HTERT RPE-1 (cell line): Measurements from ENCODE around the gene HNMT.
"Not testable (repeated sequence)": the region's sequence is repeated elsewhere in the genome, so short reads cannot be mapped to it uniquely, and the experiment has no call there.

Experiments
- in situ Hi-C: fragments of 300-500 bp; cut with MboI; formaldehyde crosslinking; loops from 4 replicates; pipeline ENCODE4 v1.14.3; 2020; ENCODE audit warnings: low sequenced_read_pairs

The HNMT gene

DNA sequence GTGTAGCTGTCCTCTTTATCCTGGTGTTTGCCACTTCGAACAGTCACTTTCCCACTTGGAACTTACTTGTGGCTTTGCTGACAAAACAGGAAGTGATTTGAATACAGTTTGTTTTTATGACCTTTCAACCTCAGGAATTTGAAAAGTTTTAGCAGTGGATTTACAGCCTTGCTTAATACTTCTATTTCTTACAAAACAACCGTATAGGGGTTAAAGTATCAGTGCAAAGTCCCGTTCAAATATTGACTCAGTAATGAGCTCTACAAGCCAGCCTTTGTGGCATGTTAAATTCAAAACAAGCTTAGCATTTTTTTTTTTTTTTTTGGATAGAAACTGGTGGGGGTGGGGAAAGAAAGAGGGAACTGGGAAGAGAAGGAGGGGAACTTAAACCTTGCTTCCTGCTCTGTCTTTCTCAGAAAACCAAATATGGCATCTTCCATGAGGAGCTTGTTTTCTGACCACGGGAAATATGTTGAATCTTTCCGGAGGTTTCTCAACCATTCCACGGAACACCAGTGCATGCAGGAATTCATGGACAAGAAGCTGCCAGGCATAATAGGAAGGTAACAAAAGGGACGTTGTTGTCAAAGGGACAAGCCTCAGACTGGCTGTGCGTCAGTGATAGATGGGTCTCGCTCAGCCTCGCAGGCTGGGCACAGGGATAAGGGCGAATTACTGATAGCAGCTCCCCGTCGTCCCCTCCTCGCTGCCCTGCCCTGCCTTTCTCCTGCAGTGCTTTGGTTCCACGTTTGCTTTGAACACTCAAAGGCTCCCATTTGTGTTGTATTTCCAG is at the start of gene HNMT:
Gene HNMT, plus strand, starts transcription at position 408 of the 793 bp plus-strand sequence. Its CDS starts 19 bp downstream, at position 427.
- in situ Hi-C loops, result no loop called here

GRCh38 chr2:137921105-137921880 is 43.0 kb upstream of the HNMT start:
- in situ Hi-C loops, result no loop called here

DNA sequence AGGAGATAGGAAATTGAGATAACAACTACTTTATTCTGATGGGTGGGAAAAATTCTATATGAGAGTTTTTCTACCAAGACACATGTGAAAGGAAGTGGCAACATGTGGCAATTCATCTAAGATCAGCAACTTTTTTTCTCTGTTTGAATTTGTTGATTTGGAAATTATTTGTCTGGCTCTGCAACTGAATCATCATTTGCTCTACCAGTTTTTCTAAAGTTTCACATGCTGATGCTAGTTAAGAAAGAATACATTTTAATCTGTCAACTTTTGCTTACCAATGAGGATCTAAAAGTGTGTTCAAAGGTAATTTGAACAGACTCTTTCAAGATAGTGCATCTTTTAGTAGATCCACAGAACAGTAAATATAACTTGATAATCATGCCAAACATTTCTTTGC is 42.1 kb upstream of the HNMT start:
- in situ Hi-C loops, result not testable (repeated sequence)

GRCh38 chr2:137924019-137924418 is 40.3 kb upstream of the HNMT start:
- in situ Hi-C loops, result no loop called here

GRCh38 chr2:137925599-137925998 is 38.7 kb upstream of the HNMT start:
- in situ Hi-C loops, result no loop called here

DNA sequence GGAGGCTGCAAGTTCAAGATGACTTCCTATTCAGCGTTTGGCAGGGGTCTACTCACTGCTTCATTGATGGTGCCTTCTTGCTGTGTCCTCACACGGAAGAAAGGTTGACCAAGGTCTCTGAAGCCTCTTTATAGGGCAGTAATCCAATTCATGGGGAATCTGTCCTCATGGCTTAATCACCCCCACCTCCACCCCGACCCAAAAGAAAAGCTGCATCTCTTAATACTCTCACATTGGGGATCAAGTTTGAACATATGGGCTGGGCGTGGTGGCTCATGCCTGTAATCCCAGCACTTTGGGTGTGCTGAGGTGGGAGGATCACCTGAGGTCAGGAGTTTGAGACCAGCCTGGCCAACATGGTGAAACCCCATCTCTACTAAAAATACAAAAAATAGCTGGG is 36.4 kb upstream of the HNMT start:
- in situ Hi-C loops, result no loop called here

- in situ Hi-C loops, result no loop called here
Observed at GRCh38 chr2:137928547-137929518, 35.4 kb upstream of the HNMT start.

DNA sequence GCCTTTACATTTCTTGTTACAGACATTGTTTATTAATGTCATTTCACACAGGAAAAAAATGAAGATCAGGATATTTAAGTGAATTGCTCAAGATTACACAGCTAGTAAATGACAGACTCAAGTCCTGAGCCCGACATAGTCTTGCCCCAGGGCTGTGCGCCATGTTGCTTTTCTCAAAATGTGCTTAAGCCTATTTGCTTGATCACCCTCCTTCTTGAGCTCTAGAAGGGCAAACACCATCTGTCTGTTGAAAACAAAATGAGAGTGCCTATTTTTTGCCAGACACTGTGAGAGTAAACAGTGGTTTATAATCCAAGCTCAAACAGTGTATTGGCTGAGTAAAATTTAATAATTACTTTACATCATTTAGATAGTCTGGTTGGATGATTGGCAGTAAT is 34.8 kb upstream of the HNMT start:
- in situ Hi-C loops, result no loop called here

DNA sequence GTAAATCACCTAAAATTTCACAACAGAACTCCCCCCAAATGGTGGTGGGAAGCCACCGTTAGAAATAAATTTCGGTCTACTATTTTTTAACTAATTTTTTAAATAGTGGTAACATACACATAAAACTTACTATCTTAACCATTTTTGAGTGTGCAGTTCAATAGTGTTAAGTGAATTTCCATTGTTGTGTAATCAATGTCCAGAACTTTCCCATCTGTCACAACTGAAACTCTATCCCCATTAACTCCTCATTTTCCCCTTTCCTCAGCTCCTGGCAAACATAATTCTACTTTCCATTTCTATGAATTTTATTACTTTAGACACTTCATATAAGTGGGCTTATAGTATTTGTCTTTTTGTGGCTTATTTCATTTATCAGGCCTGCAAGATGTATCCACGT is 34.1 kb upstream of the HNMT start:
- in situ Hi-C loops, result no loop called here

- in situ Hi-C loops, result no loop called here
Observed at GRCh38 chr2:137935591-137935990, 28.7 kb upstream of the HNMT start.

- in situ Hi-C loops, result no loop called here
Observed at GRCh38 chr2:137937246-137937645, 27.0 kb upstream of the HNMT start.

DNA sequence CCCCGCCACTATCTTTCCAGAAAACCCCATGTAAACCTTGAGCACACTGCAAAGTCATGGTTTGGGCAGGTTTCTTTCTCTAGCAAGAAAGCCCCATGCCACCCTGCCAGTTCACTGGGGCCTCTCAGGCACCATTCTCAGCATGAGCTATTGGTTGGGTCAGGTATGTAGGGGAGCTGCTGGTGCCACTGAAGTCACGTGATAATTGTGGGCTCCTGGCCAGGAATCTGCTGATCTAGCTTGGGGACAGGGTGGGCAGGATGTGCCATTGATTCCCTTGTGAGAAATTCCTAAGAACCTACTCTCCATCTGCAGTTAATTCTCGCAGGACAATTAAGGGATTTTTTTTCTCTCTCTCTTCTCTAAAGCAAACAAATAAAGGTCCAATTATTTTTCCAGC is 26.5 kb upstream of the HNMT start:
- in situ Hi-C loops, result no loop called here

DNA sequence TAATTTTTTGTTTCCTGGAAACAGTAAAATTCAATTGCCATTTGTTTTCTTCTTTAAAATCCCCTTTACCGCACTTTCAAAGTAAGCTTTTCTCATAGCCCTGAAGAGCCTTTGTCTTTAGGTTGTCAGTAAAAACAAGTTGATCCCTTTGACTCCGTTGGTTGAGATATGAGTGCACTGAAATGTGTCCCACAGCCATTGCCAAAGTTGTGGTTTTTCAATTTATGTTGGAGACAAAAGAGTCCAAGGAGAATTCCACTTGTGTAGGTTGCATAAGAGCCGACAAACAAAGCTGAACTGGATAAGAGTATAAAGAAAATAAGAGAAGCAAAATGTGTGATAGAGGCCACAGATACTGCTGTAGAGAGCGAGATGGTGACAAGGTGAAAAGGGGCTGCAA is 26.1 kb upstream of the HNMT start:
- in situ Hi-C loops, result no loop called here

DNA sequence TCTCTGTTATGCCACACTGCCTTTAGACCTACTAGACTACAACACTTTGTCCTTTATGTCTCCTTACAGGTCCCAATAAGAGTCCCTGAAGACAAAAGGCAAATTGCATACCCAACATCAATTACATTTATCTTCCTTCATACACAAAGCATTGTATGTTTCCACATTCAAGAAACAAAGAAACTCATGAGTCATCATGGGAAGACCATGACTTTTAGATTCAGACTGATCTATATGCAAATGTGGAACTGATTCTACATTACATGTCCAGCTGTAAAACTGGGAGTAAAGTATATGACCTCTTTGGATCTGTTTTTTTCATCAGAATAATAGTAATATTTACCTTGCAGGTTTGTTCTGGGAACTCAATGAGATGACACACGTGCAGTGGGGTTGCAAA is 25.2 kb upstream of the HNMT start:
- in situ Hi-C loops, result no loop called here

DNA sequence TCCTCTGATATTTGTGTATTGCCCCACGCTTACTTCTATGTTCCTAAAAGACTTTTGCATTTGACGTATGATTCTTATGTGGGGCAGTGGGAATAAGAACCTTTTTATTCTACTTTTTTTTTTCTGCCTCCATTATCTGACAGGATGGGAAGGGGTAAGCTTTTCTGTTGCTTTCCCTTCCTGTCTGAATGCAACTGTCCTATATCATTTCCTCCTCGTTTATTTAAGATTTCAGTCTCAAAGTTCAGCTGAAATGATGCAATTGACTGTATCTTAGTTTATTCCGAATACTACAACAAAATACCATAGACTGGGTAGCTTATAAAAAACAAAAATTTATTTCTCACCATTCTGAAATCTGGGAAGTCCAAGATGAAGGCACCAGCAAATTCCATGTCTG is 24.1 kb upstream of the HNMT start:
- in situ Hi-C loops, result no loop called here

DNA sequence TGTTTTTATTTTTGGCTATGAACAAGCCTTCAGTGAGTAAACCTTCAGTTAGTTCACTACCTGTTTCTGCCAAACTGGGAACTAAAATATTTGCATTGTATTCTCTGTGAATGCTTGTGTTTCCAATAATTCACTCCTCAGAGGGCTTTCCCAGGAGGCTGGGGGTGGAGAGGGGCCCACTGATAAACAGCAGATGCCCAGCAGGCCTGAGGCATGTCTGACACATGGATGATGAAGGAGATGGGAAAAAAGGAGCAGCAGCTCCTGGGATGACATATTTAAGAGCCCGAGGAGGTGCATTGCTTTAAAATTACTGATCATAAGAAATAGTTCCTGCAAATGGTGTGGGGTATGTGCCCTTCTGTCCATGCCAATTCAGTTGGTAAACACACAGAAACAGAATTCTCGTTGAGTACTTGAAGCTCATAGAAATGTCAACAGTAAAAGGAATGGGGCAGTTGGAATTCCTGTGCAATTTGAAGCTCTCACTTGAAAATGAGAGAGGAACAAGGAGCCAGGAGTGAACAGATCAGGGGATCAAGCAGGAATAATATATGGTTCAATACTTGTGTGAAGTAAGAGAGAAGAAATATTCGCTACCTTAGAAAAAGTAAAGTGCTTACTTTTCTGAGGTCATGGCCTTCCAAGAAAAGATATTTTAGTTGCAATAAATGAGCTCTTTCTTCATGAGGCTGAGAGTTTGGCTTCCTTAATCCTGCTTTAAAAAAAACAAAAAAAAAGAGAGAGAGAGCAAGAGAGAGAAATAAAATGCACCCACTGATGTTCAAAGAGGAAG is 22.0 kb upstream of the HNMT start:
- in situ Hi-C loops, result no loop called here

- in situ Hi-C loops, result no loop called here
Observed at GRCh38 chr2:137942833-137943677, 21.2 kb upstream of the HNMT start.

- in situ Hi-C loops, result no loop called here
Observed at GRCh38 chr2:137943678-137944347, 20.5 kb upstream of the HNMT start.

GRCh38 chr2:137944714-137945113 is 19.6 kb upstream of the HNMT start:
- in situ Hi-C loops, result no loop called here
